A204.1 (cell line): ENCODE data around the gene UAP1L1.

Source experiments
- FAIRE-seq: peaks from 2 replicates; lab custom pipeline; 2012; peaks lifted over from hg19 to GRCh38; lab: Jason Lieb, UNC

The UAP1L1 gene

DNA sequence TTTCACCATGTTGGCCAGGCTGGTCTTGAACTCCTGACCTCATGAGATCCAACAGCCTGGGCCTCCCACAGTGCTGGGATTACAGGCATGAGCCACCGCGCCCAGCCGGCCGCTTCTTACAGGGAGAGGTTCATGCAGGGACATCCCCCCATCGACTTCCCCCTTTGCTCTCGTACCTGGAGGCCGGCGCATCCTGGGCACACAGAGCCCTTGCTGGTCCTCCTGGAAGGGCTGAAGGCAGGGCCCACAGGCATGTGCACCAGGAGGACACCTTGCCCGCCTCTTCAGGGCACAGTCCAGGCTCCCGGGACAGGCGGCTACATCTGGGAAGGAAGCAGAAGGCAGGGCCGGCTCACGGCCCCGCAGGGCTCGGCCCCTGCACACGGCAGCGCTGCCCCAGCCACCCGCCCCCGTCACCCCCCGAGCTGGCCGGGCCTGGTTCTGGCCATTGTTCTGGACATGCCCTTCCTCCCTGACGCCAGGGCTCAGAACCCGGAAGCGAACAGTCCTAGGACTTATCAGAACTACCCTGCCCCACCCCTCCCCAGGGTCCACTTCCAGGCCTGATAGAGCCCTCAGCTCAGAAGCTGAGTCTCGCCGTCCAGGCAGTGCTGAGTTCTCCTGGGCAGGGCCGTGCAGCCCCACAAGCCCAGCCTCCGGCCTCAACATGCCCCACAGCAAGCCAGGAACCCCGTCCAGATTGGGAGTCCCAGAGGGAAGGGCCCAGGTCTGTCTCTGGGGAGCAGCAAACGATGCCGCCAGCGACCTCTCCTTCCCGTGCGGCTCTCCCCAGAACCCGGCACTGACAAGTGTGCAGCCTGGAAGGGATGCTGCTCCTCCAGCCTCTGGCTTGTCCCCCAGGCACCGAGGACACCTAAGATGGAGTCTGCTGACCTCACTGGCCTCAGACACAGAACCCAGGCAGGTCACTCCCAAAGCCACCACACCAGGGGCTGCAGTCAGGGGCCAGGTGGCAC lies 34.3 kb upstream of the UAP1L1 start:
- no peak for FAIRE-seq

DNA sequence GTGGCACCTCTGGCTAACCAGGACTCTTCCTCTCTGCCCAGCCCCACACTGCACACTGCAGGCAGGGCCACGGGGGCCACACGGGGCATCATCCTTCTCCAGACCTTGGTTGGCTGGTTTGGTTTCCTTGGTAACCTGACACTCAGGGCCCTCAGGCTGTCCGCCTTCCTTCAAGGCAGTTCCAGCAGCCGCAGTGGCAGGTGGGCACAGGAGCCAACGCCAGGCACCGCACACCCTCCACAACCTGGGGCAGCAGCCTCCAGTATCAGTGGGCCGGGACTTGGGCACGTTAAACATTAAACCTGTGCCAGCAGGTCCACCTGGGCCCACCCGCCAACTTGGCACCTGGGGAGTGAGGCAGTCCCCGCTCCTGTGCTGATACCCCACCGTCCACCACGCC lies 33.3 kb upstream of the UAP1L1 start:
- no peak for FAIRE-seq

DNA sequence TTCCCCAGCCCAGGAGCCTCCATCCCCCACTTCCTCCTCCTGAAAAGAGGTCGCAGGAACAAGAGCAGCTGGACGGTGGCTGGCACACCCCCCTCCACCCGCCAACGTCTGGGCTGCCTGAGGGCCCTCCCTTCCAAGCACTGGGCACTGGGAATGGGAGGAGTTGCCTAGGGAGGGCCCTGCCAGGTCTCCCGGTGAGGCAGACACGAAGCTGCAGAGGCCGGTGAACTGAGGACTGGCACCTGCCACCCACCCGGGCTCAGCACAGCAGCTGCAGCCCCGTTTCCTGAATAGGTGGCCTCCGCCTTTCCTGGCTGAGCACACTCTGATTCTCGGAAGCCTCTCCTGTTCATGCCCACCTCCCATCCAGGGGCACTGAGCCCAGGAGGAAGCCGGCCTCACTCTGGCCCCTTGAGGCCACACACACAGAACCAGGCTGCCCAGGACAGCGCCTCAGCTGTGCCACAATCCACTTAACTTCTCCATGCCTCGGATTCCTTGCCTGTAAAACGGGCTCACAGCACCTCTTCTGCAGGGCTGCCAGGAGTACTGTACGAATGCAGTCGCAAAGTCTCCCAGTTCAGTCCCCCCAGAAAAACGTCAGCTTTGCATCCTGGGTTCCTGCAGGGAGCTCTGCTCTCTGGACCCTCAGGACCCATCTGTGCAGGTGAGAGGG lies 32.7 kb upstream of the UAP1L1 start:
- FAIRE-seq, result no peak

DNA sequence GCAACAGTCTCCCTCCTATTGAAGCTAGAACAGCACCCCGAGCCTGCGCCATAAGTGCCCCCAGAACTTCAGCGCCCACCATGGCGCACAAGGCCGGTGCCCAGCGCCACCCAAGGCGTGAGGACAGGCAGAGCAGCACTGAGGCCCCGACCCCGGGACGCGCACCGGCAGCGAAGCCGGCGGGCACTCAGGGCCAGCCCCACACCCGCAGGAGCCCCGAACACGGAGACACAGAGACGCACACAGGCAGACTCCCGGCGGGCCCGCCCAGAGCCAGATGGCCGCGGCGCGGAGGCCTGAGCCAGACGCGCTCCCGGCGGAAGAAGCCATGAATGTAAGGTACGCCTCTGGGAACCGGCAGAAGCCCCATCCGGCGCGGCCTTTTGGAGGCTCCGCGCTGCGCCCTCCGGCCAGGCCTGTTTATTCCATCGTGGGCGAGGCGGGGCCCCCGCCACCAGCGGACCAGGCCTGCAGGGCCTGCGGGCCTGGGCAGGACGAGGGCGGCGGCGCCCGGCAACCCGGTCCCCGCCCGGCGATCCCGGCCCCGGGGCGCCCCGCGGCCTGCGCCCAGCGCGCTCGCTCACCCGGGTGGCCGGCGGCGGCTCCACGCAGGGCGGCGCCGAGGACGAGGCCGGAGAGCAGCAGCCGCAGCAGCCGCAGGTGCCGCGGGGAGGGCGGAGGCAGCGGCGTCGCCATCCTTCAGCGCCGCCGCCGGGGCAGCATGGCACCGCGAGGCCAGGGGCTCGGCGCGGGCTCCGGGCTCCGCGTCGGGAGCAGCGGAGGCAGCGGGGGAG lies 31.8 kb upstream of the UAP1L1 start:
- no peak for FAIRE-seq

DNA sequence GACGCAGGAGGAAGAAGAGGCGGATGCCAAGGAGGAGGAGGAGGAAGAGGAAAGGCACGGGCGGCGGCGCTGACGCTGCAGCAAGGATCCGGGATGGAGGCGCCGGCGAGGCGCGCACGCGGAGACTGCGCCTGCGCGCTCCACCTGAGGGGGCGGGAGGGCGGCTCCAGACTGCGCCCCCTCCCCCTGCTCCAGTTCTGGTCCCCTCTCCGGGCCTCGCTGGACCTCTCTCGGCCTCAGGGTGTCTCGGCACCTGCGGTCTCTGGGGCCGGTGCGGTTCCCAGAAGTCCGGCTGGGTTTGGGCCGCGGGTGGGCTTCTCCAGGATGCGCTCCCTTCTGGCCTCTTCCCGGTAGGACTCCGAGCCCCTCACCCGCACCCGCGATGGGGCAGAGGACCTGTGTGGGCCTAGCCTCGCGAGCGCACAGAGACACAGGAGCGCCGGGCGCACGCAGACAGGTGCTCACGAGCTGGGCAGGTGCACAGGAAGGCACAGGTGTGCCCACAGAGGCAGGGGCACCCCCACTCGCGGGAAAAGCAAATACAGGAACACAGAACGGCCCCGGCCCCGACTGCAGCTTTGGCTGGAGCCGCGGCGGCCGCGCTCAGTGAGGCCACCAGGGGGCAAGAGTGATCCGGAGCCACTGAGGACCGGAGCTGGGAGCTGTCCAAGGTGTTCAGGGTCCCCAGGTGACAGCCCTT lies 31.1 kb upstream of the UAP1L1 start, which contains the start of gene NPDC1:
Gene NPDC1 (minus strand): TSS at position 90 of the 700 bp plus-strand sequence. CDS start 188 bp downstream, outside the sequence.
- no peak for FAIRE-seq

DNA sequence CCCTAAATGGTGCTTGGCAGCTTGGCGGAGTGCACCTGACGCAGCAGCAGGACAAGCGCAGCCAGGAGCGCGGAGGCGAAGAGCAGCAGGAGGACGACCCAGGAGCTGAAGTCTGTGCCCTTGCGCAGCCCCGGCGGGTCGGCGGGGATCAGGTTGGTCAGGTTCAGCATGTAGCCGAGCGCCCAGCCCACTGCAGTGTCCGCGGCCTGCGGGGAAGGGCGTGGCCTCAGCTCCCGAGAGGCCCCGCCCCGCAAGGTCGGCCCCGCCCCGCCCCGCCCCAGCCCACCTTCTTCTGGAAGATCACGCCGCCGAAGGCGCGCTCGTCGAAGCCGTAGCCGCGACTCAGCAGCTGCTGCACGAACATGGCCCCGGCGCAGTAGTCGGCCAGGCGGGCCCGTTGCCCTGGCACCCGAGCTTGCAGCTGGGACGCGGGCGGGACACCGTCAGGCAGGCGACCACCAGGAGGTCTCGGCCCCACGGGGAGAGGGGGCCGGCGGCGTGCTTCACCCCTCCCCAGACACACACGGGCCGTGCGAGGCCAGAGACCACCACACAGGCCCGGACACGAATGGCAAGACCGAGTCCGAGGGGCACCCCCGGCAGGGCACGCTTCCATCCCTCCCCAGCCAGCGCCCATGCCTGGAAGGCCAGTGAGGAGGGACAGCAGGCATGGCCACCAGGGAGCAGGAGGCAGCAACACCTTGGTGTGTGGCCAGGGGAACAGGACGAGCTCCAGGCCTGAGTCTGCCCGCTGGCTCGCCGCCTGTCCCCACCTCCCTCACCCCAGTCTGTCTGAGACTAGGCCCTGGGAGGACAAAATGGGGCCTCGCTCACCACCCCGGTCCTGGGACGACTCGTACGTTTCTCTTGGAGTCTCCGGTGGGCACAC lies 28.4 kb upstream of the UAP1L1 start:
- FAIRE-seq, result no peak

DNA sequence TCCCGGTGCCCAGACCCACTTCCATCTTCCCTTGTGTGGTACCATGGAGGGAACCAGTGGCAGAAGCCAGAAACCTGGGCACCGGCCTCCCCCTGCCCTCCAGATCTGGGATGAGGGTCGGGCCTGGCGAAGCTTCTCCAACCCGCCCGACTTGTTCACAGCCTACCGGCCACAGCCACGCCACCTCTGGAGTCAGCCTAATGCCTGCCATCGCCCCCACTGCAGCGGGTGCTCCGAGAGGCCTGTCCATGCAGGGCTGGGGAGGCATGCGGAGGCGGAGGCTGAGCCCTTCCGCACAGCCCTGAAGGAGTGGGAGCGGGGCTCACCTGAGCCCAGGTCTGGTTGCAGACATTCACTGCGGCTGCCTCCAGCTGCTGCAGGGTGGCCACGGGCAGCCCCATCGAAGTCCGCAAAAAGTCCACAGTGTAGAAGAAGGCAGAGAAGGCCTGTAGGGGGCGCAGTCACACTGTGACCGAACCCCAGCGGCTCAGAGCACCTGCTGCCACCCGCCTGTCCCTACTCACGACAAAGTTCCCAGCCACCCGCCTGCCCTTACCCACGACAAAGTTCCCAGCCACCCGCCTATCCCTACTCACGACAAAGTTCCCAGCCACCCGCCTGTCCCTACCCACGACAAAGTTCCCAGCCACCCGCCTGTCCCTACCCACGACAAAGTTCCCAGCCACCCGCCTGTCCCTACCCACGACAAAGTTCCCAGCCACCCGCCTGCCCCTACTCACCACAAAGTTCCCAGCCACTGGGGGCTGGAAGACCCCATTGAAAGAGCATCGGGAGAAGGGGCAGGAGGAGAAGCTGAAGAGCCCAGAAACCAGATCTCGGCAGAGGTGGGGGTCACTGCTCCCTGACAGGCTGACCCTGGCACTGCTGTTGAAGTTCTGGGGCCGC lies 27.5 kb upstream of the UAP1L1 start:
- FAIRE-seq, result no peak

DNA sequence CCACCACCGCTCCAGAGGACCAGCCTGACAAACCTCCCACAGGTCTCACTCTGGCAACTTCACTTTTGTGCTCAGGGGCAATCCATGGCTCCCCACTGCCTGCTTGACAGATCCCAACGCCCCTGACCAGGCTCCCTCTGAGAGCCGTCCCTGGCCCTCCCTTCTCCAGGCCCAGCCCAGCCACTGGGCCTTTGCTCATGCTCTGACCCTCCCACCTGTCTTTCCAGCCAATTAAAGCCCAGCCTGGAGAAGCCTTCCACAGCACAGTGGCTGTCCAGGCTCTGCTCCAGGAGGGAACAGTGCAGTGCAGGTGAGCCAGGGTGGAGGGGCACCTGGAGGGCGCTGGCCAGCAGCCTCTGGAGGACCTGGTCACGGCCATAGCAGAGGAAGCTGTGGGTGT lies 26.7 kb upstream of the UAP1L1 start:
- no peak for FAIRE-seq

DNA sequence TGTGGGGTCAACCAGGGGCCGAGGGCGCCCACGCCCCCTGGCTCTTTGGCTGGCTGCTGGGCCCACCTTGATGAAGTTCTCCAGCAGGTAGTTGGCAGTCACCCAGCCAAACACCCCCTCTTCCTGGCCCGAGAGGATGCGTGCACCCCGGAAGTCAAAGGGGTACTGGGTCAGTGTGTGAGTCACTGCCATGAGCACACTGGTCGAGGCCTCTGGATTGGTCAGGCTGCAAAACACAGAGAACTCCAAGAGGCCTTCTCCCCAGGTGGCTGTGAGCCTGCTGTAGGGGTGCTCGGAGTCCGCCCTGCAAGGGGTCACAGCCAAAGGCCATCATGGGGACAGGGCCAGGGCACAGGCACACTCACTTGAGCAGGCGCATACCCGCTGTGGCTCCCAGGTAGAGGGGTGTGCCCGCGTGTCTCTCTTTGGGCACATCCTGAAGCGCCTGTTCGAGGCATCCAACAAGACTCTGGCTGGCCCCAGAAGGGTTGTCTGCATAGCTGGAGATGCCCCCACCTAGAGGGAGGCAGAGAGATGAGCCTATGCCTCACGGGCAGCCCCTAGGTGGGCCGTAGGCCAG lies 26.1 kb upstream of the UAP1L1 start:
- FAIRE-seq, result no peak

DNA sequence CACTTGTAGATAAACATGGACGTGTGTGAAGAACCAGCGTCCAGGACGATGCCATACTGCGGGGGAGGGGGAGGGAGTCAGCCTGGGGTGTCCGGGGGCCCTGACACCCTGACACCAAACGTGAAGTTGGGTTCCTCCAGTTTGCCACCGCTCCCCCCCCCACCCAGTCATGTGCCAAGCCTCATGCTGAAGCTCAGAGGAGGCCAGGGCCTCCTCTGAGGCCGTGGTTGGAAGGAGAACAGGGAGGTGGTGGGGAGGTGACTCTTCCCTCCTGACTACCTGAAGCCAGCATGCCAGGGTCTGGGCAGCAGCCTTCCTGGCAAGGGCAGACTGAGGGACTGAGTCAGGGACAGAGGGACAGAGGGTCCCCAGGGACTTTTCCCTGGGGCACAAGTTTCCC lies 25.0 kb upstream of the UAP1L1 start:
- FAIRE-seq, result no peak

DNA sequence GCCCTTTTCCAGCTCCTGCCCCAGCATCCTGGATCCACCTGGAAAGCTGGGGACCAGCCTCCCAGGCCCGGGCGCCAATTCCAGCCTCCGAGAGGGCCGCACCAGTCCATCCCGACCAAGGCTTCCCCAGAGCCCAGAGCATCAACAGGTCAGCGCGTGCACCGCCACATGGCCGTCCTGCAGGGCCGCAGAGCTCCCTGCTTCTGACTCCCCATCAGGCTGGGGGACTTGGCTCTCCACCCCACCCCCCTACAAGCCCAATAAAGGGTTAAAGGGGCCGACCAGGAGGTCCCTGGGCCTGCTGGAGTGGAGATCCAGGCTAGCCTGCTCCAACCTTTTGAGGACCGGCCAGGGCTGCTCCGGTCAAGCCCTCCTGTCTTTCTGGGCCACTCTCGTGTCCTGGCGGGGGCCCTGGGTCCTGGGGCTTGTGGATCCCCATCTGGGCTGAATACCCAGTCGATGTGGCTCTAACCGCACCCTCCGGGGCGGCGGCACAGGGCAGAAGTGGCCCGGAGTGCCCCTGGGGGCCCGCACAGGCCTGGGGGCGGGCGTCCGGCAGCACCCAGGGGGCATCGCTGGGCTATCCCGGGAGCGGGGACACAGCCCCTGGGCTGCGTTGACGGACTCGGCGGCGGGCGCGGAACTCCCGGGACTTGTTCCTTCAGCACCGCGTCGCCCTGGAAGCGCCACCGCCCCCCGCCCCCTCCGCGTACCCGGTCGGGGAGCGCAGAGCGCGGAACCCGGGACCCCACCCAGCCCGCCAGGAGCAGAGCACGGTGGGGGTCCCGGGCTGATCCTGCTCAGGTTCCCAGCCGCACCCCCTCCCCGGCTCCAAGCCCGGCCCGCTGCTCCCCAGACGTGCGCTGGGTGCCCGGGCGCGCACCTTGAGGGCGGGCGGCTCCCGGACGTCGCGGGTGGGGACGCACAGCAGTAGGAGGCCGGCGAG lies 24.0 kb upstream of the UAP1L1 start:
- FAIRE-seq, result no peak

DNA sequence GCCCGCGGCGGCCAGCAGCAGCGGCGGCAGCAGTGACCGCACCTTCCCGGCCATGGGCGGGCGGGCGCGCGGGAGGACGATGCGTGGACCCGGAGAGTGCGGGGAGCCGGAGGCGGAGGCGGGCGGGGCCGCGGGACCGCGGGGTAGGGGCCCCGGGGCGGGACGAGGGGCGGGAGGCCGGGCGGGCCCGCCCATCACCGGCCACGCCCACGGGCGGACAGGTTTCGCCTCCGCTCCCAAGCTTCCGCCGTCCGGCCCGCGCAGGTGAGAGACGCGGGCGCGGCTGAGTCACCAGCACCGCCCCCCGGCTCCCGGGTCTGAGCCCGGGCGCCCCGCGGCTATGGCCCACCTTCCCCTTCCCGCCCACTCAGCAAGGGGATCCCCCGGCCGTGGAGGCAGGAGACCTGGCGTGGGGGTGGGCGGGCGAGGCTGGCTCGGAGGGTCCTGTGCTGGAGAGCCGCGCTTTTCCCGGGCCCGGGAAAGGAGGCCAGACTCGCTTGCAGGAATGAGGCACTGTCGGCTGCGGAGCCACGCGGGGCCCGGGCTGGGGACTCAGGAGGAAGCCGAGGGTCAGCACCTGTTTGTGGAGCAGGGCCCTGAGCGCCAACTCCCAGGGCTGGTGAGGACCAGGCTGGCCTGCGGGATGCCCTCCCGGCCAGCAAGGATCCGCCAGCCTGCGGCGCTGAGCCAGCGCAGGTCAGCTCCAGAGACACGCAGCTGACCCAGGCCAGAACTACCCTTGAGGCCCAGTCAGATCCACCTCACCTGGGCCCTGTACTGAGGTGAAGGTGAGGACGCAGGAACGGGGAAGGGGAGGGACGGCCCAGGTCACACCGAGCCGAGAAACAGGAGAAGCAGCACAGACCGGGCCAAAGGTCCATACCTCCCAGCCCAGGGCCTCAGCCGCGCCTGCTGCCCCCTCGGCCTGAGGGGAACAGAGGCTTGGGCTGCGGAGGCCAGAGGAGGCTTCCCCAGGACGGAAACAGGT lies 23.1 kb upstream of the UAP1L1 start, which contains the start of gene ENTPD2:
Gene ENTPD2 (minus strand): TSS at position 118 of the 988 bp plus-strand sequence. CDS start 64 bp downstream, at position 54.
- FAIRE-seq, result no peak

DNA sequence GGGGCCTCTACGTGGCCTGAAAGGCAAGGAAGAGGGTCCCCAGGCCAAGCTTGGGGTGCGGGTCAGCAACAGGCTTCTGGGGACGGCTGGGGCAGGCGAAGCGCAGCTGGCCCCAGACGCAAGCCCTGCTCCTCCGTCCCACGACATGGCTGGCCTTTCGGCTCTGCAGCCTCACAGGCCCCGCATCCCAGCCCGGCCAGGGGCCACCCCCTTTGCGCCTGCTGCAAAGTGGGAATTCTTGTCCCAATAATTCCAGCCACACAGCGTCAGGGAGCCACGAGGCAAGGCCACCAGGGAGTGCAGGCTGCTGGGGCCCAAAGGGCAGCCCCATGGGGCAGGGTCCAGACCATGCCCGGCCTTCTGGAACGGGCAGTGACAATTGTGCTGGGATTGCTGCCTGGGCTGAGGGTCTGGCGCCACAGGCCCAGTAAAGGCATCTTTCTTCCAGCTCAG lies 22.4 kb upstream of the UAP1L1 start:
- no peak for FAIRE-seq

DNA sequence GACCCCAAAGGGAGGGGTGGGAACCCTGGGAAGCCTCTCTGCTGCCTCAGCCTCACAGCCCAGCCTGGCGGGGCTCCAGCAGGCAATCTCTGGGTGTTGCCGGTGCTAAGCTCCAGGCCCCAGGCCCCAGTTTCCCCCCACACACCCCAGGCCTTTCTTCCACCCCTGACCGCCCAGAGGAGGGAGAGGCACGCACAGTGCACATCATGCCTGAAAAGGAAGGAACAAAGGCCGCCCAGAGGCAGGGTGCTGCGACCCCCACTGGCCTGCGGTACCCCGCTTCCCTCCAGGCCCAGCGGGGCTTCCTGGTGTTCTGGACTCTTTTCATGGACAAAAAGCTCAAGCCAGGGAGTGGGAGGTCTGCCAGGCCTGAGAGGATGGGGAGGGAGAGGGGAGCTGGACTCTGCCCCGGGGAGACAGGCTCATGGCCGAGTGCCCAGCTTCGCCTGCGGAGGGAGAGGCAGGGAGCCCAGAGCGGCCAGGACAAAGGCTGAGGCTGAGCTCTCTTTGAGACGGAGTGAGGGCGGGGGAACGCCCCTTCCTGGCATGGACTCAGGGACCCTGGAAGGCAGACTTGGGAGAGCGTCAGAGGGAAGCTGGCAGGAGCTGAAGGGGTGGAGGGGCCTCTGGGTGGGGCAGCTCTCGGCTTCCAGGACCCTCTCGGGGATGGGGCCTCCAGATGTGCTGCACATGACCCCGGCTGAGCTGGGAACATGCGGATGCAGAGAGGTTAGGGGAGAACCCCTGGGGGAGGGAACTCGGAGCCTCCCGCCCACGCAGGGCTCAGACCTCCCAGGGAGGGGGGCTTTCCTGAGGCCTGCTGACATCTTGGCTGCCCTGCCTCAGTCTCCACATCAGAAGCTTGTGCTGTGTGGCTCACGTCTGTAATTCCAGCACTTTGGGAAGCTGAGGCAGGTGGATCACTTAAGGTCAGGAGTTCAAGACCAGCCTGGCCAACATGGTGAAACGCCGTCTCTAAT lies 21.6 kb upstream of the UAP1L1 start:
- no peak for FAIRE-seq

DNA sequence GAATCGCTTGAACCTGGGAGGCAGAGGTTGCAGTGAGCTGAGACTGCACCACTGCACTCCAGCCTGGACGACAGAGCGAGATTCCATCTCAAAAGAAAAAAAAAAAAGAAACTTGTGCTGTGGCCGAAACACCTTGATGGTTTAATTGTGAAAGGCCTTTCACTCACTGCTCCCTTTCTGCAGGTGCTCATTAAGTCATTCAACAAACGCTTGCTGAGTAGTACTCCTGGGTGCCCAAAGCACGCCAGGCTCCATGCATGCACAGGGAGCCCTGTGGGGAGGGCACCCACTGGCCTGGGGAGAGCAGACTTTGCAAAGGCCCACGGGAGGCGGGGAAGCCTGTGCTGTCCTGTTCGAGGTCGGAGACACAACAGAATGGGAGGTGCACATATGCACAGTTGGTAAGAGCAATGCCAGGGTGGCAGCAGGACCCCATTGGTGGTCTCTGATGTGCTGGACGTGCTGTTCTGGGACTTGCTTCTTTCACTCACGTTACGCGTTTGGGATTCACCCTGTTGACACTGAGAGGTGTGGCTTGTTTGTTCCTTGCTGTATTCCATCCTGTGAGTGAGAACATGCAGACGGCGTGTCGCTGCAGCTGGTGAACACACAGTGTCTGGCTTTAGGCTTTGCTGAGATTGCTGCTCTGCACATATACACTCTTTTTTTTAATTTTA lies 20.4 kb upstream of the UAP1L1 start:
- FAIRE-seq, result no peak
